Stimulated activated CD4-positive, alpha-beta T cell treated with anti-CD3 and anti-CD28 coated beads, Interleukin-12 subunit alpha, Interleukin-12 subunit beta, amount 100 ng/mL, for 4 hours (primary cell): Measurements from ENCODE around the gene IFI27L1.

ENCODE experiments used
- DNase-seq: peaks from one replicate; pipeline ENCODE4 v3.0.0-alpha.2; 2020

The IFI27L1 gene

GRCh38 chr14:94139006-94139405, 57.9 kb downstream of the IFI27L1 start:
- no peak for DNase-seq

- no peak for DNase-seq
Observed at GRCh38 chr14:94139421-94139820, 58.3 kb downstream of the IFI27L1 start.

GRCh38 chr14:94142247-94142646, 61.1 kb downstream of the IFI27L1 start:
- no peak for DNase-seq

GRCh38 chr14:94142836-94143235, 61.7 kb downstream of the IFI27L1 start:
- DNase-seq: no peak

- no peak for DNase-seq
Observed at GRCh38 chr14:94143239-94143638, 62.1 kb downstream of the IFI27L1 start.

- no peak for DNase-seq
Observed at GRCh38 chr14:94143711-94144110, 62.6 kb downstream of the IFI27L1 start.

- no peak for DNase-seq
Observed at GRCh38 chr14:94144765-94145164, 63.7 kb downstream of the IFI27L1 start.

GRCh38 chr14:94145902-94146527, 64.9 kb downstream of the IFI27L1 start:
- DNase-seq: no peak
